A549 (cell line): ENCODE data around the gene MBP.

Experiments used
- CBX8 ChIP-seq: fragments of 200-600 bp; sonication (generic); IDR thresholded peaks from 2 replicates; pipeline ENCODE4 v1.6.1; 2016
- CTCF ChIP-seq: fragments of >200 bp; sonication (Bioruptor Twin); formaldehyde crosslinking; IDR thresholded peaks from 3 replicates; pipeline ENCODE4 v1.5.1; 2016
- EHF ChIP-seq: fragments of 250-450 bp; sonication (Bioruptor Pico); IDR thresholded peaks from 2 replicates; pipeline ENCODE4 v1.5.0; 2020; ENCODE audit warnings: mild to moderate bottlenecking
- HMGXB4 ChIP-seq: fragments of 250-450 bp; sonication (Bioruptor Pico); IDR thresholded peaks from 2 replicates; pipeline ENCODE4 v1.5.0; 2021; ENCODE audit warnings: mild to moderate bottlenecking, moderate library complexity, borderline replicate concordance
- PBX3 ChIP-seq: IDR thresholded peaks from 2 replicates; pipeline ENCODE4 v1.6.1; 2012
- SMC3 ChIP-seq: fragments of >200 bp; sonication (Bioruptor Twin); formaldehyde crosslinking; IDR thresholded peaks from 3 replicates; pipeline ENCODE4 v1.6.1; 2018; ENCODE audit warnings: inconsistent platforms

GRCh38 chr18:77077941-77078689 lies 54.5 kb downstream of the MBP start:
- TF ChIP-seq PBX3 (no peak), EHF (no peak), SMC3 (no peak), CBX8 (no peak), CTCF (no peak), HMGXB4 (no peak)
